ENCODE measurements around the gene TYROBP. TPM values are rescaled to one million over a fixed set of nuclear protein-coding genes. Genes with fewer than 3 reads are reported as not detected.

Gene TYROBP
- total and polyA plus RNA-seq, 4 donors = 26.8 to 89.6 (median 40.7) TPM

DNA sequence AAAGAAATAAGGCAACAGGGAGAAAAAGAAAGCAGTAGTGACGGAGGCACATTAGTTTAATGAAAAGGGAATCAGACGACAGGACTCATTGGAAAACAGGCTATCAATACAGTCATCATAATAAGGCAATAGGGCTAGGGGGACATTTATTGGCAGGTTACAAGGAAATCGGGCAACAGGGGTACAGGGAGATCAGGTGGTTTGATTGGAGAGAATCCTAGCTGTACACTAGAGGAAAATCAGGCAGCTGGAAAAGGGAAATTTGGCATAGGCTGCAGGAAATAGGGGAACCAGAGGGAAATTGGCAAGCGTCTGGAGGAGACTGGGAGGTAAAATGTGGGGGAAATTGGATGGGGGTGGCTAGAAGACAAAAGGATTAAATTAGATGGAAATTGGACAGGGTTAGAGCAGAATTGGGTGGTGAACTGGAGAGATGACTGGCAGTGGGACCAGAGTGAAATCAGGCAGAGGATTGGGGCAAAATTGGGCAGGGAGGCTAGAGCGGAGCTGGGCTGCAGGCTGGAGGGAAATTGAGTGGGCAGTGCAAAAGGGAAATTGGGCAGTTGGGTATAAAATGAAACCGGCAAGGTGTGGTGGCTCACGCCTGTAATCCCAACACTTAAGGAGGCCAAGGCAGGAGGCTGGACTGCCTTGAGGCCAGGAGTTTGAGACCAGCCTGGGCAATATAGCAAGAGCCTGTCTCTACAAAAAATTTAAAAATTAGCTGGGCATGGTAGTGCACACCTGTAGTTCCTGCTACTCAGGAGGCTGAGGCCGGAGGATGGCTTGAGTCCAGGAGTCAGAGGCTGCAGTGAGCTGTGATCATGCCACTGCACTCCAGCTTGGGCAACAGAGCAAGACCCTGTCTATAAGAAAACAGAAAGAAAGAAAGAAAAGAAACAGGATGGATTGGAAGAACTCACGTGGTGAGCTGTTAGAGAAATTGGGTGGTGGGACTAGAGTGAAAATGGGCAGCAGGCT, 35.5 kb upstream of the TYROBP start:
- peaks cover 2 to 10% (median 6%) of the 10 kb centered on the region in 4 donors for H3K4me1 ChIP-seq (ENCODE audit: control insufficient read depth in 4 of 4, insufficient read depth in 4 of 4, low read length in 3 of 4)
- WGBS = 90% methylated on average over 9 of the region's 9 CpGs
- H3K9me3 ChIP-seq (ENCODE audit: control insufficient read depth in 4 of 4, low read length in 3 of 4) = no peaks in the 10 kb centered on the region
- TF ChIP-seq TAF1 (conservative IDR thresholded peaks at IDR 0.05) (no peak), YY1 (IDR thresholded peaks at IDR 0.05) (no peak), SP1 (IDR thresholded peaks at IDR 0.05) (no peak), HNF4A (conservative IDR thresholded peaks at IDR 0.05) (no peak), HNF4G (IDR thresholded peaks at IDR 0.05) (no peak), GABPA (IDR thresholded peaks at IDR 0.05 in 1 of 2, conservative IDR thresholded peaks at IDR 0.05 in 1 of 2) (no peak)
- TF ChIP-seq, protein P1, sequence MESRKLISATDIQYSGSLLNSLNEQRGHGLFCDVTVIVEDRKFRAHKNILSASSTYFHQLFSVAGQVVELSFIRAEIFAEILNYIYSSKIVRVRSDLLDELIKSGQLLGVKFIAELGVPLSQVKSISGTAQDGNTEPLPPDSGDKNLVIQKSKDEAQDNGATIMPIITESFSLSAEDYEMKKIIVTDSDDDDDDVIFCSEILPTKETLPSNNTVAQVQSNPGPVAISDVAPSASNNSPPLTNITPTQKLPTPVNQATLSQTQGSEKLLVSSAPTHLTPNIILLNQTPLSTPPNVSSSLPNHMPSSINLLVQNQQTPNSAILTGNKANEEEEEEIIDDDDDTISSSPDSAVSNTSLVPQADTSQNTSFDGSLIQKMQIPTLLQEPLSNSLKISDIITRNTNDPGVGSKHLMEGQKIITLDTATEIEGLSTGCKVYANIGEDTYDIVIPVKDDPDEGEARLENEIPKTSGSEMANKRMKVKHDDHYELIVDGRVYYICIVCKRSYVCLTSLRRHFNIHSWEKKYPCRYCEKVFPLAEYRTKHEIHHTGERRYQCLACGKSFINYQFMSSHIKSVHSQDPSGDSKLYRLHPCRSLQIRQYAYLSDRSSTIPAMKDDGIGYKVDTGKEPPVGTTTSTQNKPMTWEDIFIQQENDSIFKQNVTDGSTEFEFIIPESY (IDR thresholded peaks at IDR 0.05) = no peak
- TF ChIP-seq, protein P2, sequence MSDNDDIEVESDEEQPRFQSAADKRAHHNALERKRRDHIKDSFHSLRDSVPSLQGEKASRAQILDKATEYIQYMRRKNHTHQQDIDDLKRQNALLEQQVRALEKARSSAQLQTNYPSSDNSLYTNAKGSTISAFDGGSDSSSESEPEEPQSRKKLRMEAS (IDR thresholded peaks at IDR 0.05) = no peak
- TF ChIP-seq, protein P3, sequence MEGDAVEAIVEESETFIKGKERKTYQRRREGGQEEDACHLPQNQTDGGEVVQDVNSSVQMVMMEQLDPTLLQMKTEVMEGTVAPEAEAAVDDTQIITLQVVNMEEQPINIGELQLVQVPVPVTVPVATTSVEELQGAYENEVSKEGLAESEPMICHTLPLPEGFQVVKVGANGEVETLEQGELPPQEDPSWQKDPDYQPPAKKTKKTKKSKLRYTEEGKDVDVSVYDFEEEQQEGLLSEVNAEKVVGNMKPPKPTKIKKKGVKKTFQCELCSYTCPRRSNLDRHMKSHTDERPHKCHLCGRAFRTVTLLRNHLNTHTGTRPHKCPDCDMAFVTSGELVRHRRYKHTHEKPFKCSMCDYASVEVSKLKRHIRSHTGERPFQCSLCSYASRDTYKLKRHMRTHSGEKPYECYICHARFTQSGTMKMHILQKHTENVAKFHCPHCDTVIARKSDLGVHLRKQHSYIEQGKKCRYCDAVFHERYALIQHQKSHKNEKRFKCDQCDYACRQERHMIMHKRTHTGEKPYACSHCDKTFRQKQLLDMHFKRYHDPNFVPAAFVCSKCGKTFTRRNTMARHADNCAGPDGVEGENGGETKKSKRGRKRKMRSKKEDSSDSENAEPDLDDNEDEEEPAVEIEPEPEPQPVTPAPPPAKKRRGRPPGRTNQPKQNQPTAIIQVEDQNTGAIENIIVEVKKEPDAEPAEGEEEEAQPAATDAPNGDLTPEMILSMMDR (IDR thresholded peaks at IDR 0.05; ENCODE audit: low read depth, low read length, missing input control) = no peak
- H3K4me3 ChIP-seq (ENCODE audit: low read depth in 1 of 3, low read length in 3 of 3) = no peak overlapping the region
- no peak for DNase-seq (ENCODE audit: low spot score)
- peaks cover 0 to 5% (median under 1%) of the 10 kb centered on the region in 4 donors for H3K36me3 ChIP-seq (ENCODE audit: control insufficient read depth in 4 of 4, insufficient read depth in 3 of 4, low read depth in 1 of 4, low read length in 3 of 4)
- H3K27ac ChIP-seq (ENCODE audit: low read depth in 1 of 2, low read length in 2 of 2) = no peak overlapping the region
- H3K9ac ChIP-seq (ENCODE audit: low read depth in 1 of 2, low read length in 2 of 2) = no peak overlapping the region
- no peaks in the 10 kb centered on the region for H3K27me3 ChIP-seq (ENCODE audit: control insufficient read depth in 4 of 4, insufficient read depth in 4 of 4, low read length in 3 of 4)

DNA sequence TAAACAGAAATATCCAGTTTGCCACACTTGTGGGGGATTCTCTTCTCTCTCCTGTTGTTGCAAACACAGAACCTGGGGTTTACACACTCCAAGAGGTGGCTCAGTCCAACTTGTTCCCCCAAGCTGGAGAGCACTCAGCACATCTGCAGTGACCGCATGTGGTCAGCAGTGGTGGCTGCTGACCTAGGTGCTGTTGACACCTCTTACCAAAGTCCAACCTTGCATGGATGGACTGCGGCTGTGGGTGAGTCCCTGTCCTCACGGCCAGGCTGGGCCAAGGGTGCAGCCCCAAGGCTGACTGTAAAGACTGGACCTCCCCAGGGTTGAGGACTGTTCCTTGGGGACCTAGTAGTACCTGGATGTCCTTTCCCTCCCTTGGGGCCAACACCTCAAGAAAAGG, 34.1 kb upstream of the TYROBP start:
- Histone ChIP-seq H3K27ac (ENCODE audit: low read depth in 1 of 2, low read length in 2 of 2) (no peak overlapping the region), H3K27me3 (ENCODE audit: control insufficient read depth in 4 of 4, insufficient read depth in 4 of 4, low read length in 3 of 4) (no peaks in the 10 kb centered on the region), H3K9me3 (ENCODE audit: control insufficient read depth in 4 of 4, low read length in 3 of 4) (no peaks in the 10 kb centered on the region), H3K9ac (ENCODE audit: low read depth in 1 of 2, low read length in 2 of 2) (no peak overlapping the region), H3K4me1 (ENCODE audit: control insufficient read depth in 4 of 4, insufficient read depth in 4 of 4, low read length in 3 of 4) (peaks cover 2 to 24% (median 14%) of the 10 kb centered on the region in 4 donors), H3K36me3 (ENCODE audit: control insufficient read depth in 4 of 4, insufficient read depth in 3 of 4, low read depth in 1 of 4, low read length in 3 of 4) (peaks cover 0 to 5% (median under 1%) of the 10 kb centered on the region in 4 donors), H3K4me3 (ENCODE audit: low read depth in 1 of 3, low read length in 3 of 3) (no peak overlapping the region)
- DNase-seq (ENCODE audit: low spot score) = no peak
- 40% methylated on average over 3 of the region's 3 CpGs for WGBS
- peak; percentile 96 for TF ChIP-seq HNF4G (IDR thresholded peaks at IDR 0.05)
- TF ChIP-seq, protein P2 (IDR thresholded peaks at IDR 0.05) = no peak
- TF ChIP-seq EGR1 (IDR thresholded peaks at IDR 0.05; ENCODE audit: low read depth in 2 of 2) = no peak
- TF ChIP-seq, protein P4, sequence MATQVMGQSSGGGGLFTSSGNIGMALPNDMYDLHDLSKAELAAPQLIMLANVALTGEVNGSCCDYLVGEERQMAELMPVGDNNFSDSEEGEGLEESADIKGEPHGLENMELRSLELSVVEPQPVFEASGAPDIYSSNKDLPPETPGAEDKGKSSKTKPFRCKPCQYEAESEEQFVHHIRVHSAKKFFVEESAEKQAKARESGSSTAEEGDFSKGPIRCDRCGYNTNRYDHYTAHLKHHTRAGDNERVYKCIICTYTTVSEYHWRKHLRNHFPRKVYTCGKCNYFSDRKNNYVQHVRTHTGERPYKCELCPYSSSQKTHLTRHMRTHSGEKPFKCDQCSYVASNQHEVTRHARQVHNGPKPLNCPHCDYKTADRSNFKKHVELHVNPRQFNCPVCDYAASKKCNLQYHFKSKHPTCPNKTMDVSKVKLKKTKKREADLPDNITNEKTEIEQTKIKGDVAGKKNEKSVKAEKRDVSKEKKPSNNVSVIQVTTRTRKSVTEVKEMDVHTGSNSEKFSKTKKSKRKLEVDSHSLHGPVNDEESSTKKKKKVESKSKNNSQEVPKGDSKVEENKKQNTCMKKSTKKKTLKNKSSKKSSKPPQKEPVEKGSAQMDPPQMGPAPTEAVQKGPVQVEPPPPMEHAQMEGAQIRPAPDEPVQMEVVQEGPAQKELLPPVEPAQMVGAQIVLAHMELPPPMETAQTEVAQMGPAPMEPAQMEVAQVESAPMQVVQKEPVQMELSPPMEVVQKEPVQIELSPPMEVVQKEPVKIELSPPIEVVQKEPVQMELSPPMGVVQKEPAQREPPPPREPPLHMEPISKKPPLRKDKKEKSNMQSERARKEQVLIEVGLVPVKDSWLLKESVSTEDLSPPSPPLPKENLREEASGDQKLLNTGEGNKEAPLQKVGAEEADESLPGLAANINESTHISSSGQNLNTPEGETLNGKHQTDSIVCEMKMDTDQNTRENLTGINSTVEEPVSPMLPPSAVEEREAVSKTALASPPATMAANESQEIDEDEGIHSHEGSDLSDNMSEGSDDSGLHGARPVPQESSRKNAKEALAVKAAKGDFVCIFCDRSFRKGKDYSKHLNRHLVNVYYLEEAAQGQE (IDR thresholded peaks at IDR 0.05) = peak; percentile 80
- TF ChIP-seq JUND (IDR thresholded peaks at IDR 0.05) = peak in 1 of 2 donors; percentile 10
- peak; percentile 98 to 99 for TF ChIP-seq HNF4A (conservative IDR thresholded peaks at IDR 0.05)
- peak in 1 of 2 donors; percentile 35 for TF ChIP-seq GABPA (IDR thresholded peaks at IDR 0.05 in 1 of 2, conservative IDR thresholded peaks at IDR 0.05 in 1 of 2)
- TF ChIP-seq, protein P3 (IDR thresholded peaks at IDR 0.05; ENCODE audit: low read depth, low read length, missing input control) = no peak
- TF ChIP-seq YY1 (IDR thresholded peaks at IDR 0.05) = peak; percentile 32
- no peak for TF ChIP-seq TAF1 (conservative IDR thresholded peaks at IDR 0.05)
- TF ChIP-seq NR2F2 (IDR thresholded peaks at IDR 0.05) = peak; percentile 30
- TF ChIP-seq FOXA2 (IDR thresholded peaks at IDR 0.05) = peak; percentile 41
- TF ChIP-seq, protein P5, sequence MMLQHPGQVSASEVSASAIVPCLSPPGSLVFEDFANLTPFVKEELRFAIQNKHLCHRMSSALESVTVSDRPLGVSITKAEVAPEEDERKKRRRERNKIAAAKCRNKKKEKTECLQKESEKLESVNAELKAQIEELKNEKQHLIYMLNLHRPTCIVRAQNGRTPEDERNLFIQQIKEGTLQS (IDR thresholded peaks at IDR 0.05) = no peak
- TF ChIP-seq RXRA (IDR thresholded peaks at IDR 0.05) = peak; percentile 99 to 100
- TF ChIP-seq, protein P1 (IDR thresholded peaks at IDR 0.05) = no peak
